Neuronal stem cell (in vitro differentiated cells): ENCODE data around the gene ALPI.

ENCODE experiments used
- DNase-seq: peaks from one replicate; pipeline ENCODE4 v3.0.0-alpha.2; 2013; ENCODE audit warnings: low spot score
- H2AFZ ChIP-seq: one replicate; pipeline ENCODE4 v1.6.1; 2013; ENCODE audit warnings: mild to moderate bottlenecking, low read length, inconsistent platforms
- H2AK5ac ChIP-seq: 2 replicates; pipeline ENCODE4 v1.6.1; 2013; ENCODE audit warnings: low read depth, mild to moderate bottlenecking, inconsistent platforms, low read length, moderate library complexity, mixed read lengths
- H2BK120ac ChIP-seq: 2 replicates; pipeline ENCODE4 v1.6.1; 2013; ENCODE audit warnings: low read depth, mild to moderate bottlenecking, inconsistent platforms, low read length, moderate library complexity, mixed read lengths
- H2BK12ac ChIP-seq: one replicate; pipeline ENCODE4 v1.6.1; 2013; ENCODE audit warnings: low read length, inconsistent platforms
- H2BK15ac ChIP-seq: 2 replicates; pipeline ENCODE4 v1.6.1; 2013; ENCODE audit warnings: mild to moderate bottlenecking, low read length, inconsistent platforms, mixed read lengths
- H2BK5ac ChIP-seq: one replicate; pipeline ENCODE4 v1.6.1; 2013; ENCODE audit warnings: inconsistent platforms, mild to moderate bottlenecking, low read length, moderate library complexity
- H3K14ac ChIP-seq: one replicate; pipeline ENCODE4 v1.6.1; 2013; ENCODE audit warnings: low read length, inconsistent platforms
- H3K18ac ChIP-seq: 2 replicates; pipeline ENCODE4 v1.6.1; 2013; ENCODE audit warnings: low read length, inconsistent platforms
- H3K23ac ChIP-seq: 2 replicates; pipeline ENCODE4 v1.6.1; 2013; ENCODE audit warnings: low read depth, mild to moderate bottlenecking, mixed read lengths, low read length, inconsistent platforms; ENCODE audit not compliant: poor library complexity
- H3K27ac ChIP-seq: replicated peaks from 3 replicates; pipeline ENCODE4 v1.5.1; 2013; ENCODE audit warnings: low read length, inconsistent platforms
- H3K27me3 ChIP-seq, 3 experiments: 2 replicates each; pipeline ENCODE4 v1.6.1; 2013; ENCODE audit warnings: low read length in 3 of 3, mild to moderate bottlenecking in 2 of 3, inconsistent platforms in 1 of 3, low read depth in 1 of 3, mixed read lengths in 1 of 3, moderate library complexity in 1 of 3; ENCODE audit not compliant: control insufficient read depth in 3 of 3, insufficient read depth in 3 of 3
- H3K36me3 ChIP-seq, 2 donors: replicated peaks in 1 of 2; 2 replicates each; pipeline ENCODE4 v1.6.1; 2013; ENCODE audit warnings: low read length in 2 of 2; ENCODE audit not compliant: control insufficient read depth in 2 of 2, insufficient read depth in 2 of 2
- H3K4ac ChIP-seq: 2 replicates; pipeline ENCODE4 v1.6.1; 2013; ENCODE audit warnings: inconsistent platforms, mild to moderate bottlenecking, low read length, moderate library complexity
- H3K4me1 ChIP-seq, 2 donors: 1 replicate in 1 of 2; 2 replicates in 1 of 2; pipeline ENCODE4 v1.6.1; 2013; ENCODE audit warnings: low read length in 2 of 2, low read depth in 1 of 2; ENCODE audit not compliant: control insufficient read depth in 2 of 2, insufficient read depth in 1 of 2
- H3K4me2 ChIP-seq: one replicate; pipeline ENCODE4 v1.6.1; 2013; ENCODE audit warnings: mild to moderate bottlenecking, low read length, inconsistent platforms; ENCODE audit not compliant: insufficient read depth, poor library complexity, severe bottlenecking
- H3K4me3 ChIP-seq, 2 donors: 2 replicates each; pipeline ENCODE4 v1.5.1; 2013; ENCODE audit warnings: low read length in 2 of 2, mild to moderate bottlenecking in 2 of 2, inconsistent platforms in 1 of 2, moderate library complexity in 1 of 2
- H3K79me1 ChIP-seq: one replicate; pipeline ENCODE4 v1.6.1; 2013; ENCODE audit warnings: low read depth, mild to moderate bottlenecking, inconsistent platforms, low read length, moderate library complexity
- H3K9ac ChIP-seq: one replicate; pipeline ENCODE4 v1.6.1; 2013; ENCODE audit warnings: mild to moderate bottlenecking, low read depth, low read length, inconsistent platforms; ENCODE audit not compliant: poor library complexity
- H3K9me3 ChIP-seq, 2 donors: replicated peaks in 1 of 2; 2 replicates each; pipeline versions ENCODE3 to v1.6.1; 2013; ENCODE audit warnings: low read length in 2 of 2, mild to moderate bottlenecking in 2 of 2, inconsistent platforms in 1 of 2, low read depth in 1 of 2, mixed read lengths in 1 of 2, moderate library complexity in 1 of 2; ENCODE audit not compliant: control insufficient read depth in 2 of 2, insufficient read depth in 1 of 2
- H4K8ac ChIP-seq: one replicate; pipeline ENCODE4 v1.6.1; 2013; ENCODE audit warnings: low read depth, mild to moderate bottlenecking, inconsistent platforms, low read length, moderate library complexity
- H4K91ac ChIP-seq: one replicate; pipeline ENCODE4 v1.6.1; 2013; ENCODE audit warnings: low read length, low read depth, mild to moderate bottlenecking, inconsistent platforms; ENCODE audit not compliant: poor library complexity
- WGBS, 2 donors: extraction: QIAGEN DNeasy Blood & Tissue Kit; methylation state at CpG; one replicate each; pipeline ENCODE4 v1.1.7; 2013; ENCODE audit warnings: missing lambda C conversion rate in 2 of 2, mixed read lengths in 1 of 2; ENCODE audit not compliant: insufficient read length in 2 of 2, insufficient replicate concordance in 1 of 2; ENCODE audit errors: extremely low coverage in 2 of 2; 5-methylcytosine and 5-hydroxymethylcytosine counted together

The ALPI gene

GRCh38 chr2:232481322-232482140 lies 25.6 kb downstream of the ALPI start:
- H3K14ac ChIP-seq, result peak overlapping the region; percentile 47
- H3K27ac ChIP-seq, result no peak overlapping the region
- H3K4me1 ChIP-seq, result peaks cover 0 to 3% of the 10 kb centered on the region in 2 donors
- peaks cover 0 to 7% of the 10 kb centered on the region in 2 donors for H3K9me3 ChIP-seq
- DNase-seq, result no peak
- H3K4me2 ChIP-seq, result no peak overlapping the region
- H3K4ac ChIP-seq, result no peak overlapping the region
- no peak overlapping the region for H2BK15ac ChIP-seq
- H3K79me1 ChIP-seq, result peaks cover 6% of the 10 kb centered on the region
- peak overlapping the region; percentile 77 for H3K9ac ChIP-seq
- no peak overlapping the region for H2BK120ac ChIP-seq
- no peak overlapping the region for H4K8ac ChIP-seq
- H2AK5ac ChIP-seq, result peak overlapping the region; percentile 83
- H3K36me3 ChIP-seq, result peaks cover 0 to 2% of the 10 kb centered on the region in 2 donors
- peaks cover 19 to 78% (median 28%) of the 10 kb centered on the region in 3 experiments for H3K27me3 ChIP-seq
- H3K23ac ChIP-seq, result peak overlapping the region; percentile 43
- H3K18ac ChIP-seq, result peak overlapping the region; percentile 76
- WGBS, 2 donors, result no CpG with 5 or more reads among the region's 29 CpGs
- H2BK12ac ChIP-seq, result no peak overlapping the region
- no peak overlapping the region for H2BK5ac ChIP-seq
- no peak overlapping the region for H2AFZ ChIP-seq
- no peak overlapping the region for H3K4me3 ChIP-seq
- H4K91ac ChIP-seq, result no peak overlapping the region

- no CpG with 5 or more reads among the region's 31 CpGs for WGBS, 2 donors
- Histone ChIP-seq H3K27me3 (peaks cover 26 to 84% (median 39%) of the 10 kb centered on the region in 3 experiments), H3K4me2 (no peak overlapping the region), H2BK5ac (no peak overlapping the region), H3K18ac (peak overlapping the region; percentile 59), H4K8ac (no peak overlapping the region), H3K4ac (no peak overlapping the region), H3K14ac (no peak overlapping the region), H3K27ac (no peak overlapping the region), H2BK15ac (no peak overlapping the region), H2BK12ac (no peak overlapping the region), H3K4me1 (peaks cover 0 to 7% of the 10 kb centered on the region in 2 donors), H2AFZ (no peak overlapping the region), H3K23ac (no peak overlapping the region), H3K9me3 (peaks cover 0 to 7% of the 10 kb centered on the region in 2 donors), H2BK120ac (no peak overlapping the region), H3K36me3 (peaks cover 0 to 2% of the 10 kb centered on the region in 2 donors), H3K79me1 (peaks cover 9% of the 10 kb centered on the region), H3K9ac (peak overlapping the region; percentile 21), H3K4me3 (peak overlapping the region in 1 of 2 donors; percentile 61), H4K91ac (no peak overlapping the region), H2AK5ac (peak overlapping the region; percentile 63)
- DNase-seq, result no peak
Measured at GRCh38 chr2:232482301-232483238, 26.6 kb downstream of the ALPI start.

DNA sequence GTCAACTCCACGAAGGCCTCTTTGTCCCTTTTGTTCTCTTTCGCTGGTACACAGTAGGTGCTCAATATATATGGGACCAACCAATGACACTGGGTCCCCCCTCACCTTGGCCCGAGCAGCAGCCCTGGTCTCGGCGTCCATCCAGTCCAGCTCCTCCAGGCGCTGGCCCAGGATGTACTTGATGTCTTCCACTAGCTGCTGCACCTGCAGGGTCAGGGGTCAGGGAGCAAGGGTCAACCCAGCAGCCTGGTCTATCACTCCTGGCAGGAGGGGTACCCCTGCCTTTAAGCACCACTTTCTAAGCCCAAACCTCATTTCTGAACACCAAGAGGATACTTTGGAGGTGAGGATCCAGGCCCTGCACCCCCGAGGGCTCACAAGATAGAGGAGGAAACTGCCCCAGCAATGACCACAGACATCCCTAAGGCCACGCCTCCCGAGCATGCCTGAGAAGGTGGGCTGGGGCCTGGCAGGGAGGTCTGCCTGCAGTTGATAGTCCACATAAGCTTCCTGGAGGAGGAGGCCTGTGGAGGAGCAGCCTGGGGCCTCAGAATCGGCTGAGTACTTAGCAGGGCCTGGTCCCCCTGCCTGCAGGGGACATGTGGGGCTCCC lies 27.5 kb downstream of the ALPI start:
- WGBS, 2 donors, result no CpG with 5 or more reads among the region's 10 CpGs
- Histone ChIP-seq H2BK15ac (no peak overlapping the region), H3K4me2 (no peak overlapping the region), H2AFZ (no peak overlapping the region), H3K36me3 (peaks cover 0 to 2% of the 10 kb centered on the region in 2 donors), H3K27me3 (peaks cover 26 to 82% (median 46%) of the 10 kb centered on the region in 3 experiments), H3K23ac (no peak overlapping the region), H2BK12ac (no peak overlapping the region), H3K9ac (peak overlapping the region; percentile 21), H3K4ac (no peak overlapping the region), H3K14ac (peak overlapping the region; percentile 38), H2BK120ac (no peak overlapping the region), H3K9me3 (peaks cover 0 to 7% of the 10 kb centered on the region in 2 donors), H2BK5ac (no peak overlapping the region), H3K27ac (no peak overlapping the region), H4K91ac (no peak overlapping the region), H4K8ac (peak overlapping the region; percentile 43), H3K79me1 (peaks cover 9% of the 10 kb centered on the region), H3K18ac (peak overlapping the region; percentile 44), H2AK5ac (peak overlapping the region; percentile 63), H3K4me3 (no peak overlapping the region), H3K4me1 (peaks cover 0 to 7% of the 10 kb centered on the region in 2 donors)
- no peak for DNase-seq
